ENCODE results near the gene KRTAP4-6. TPM values are rescaled to one million over a fixed set of nuclear protein-coding genes. Genes with fewer than 3 reads are reported as not detected.

KRTAP4-6 gene
- total and polyA plus RNA-seq, 2 of the 8 experiments (the other 6 are each of a cell fraction or from before 2014, with no cell fraction given) = not detected

GRCh38 chr17:41178843-41179616 is 38.7 kb upstream of the KRTAP4-6 start (continued):
- TF ChIP-seq CTCF (IDR thresholded peaks at IDR 0.05; ENCODE audit: control extremely low read depth in 1 of 3, insufficient read depth in 1 of 3, low read depth in 1 of 3, low read length in 3 of 3) (no peak), MAX (IDR thresholded peaks at IDR 0.05) (no peak), CEBPB (IDR thresholded peaks at IDR 0.05; ENCODE audit: low read depth, low read length) (no peak), NRF1 (IDR thresholded peaks at IDR 0.05; ENCODE audit: low read depth, low read length) (no peak), TEAD4 (IDR thresholded peaks at IDR 0.05; ENCODE audit: low read depth, low read length) (no peak), GABPA (IDR thresholded peaks at IDR 0.05; ENCODE audit: borderline replicate concordance, insufficient read depth, low read length) (no peak)

Data from H1 (cell line).